Middle frontal gyrus (tissue), 1 donor: ENCODE measurements around the gene PGAM2.

Experiments used
- DNase-seq: peaks from one replicate; pipeline ENCODE4 v3.0.0-alpha.2; 2015; ENCODE audit warnings: low spot score; ENCODE audit errors: extremely low spot score

PGAM2 gene

DNA sequence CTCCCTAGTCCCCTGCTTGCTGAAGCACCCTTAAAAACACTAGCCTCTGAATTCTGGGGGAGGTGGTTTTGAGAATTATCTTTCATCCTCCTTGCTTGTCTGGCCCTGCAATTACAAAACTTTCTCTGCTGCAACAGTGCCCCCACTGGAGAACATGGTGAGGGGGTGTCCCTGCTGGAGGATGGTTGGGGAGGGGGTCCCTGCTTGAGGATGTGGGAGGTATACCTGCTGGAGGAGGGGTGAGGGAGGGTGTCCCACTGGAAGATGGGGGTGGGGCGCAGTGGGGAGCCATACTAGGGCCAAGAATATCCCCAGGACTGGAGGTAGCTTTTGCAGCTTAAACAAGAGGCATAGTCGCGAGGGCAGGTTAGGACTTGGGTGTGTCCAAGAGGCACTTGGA is 20.2 kb upstream of the PGAM2 start:
- no peak for DNase-seq

DNA sequence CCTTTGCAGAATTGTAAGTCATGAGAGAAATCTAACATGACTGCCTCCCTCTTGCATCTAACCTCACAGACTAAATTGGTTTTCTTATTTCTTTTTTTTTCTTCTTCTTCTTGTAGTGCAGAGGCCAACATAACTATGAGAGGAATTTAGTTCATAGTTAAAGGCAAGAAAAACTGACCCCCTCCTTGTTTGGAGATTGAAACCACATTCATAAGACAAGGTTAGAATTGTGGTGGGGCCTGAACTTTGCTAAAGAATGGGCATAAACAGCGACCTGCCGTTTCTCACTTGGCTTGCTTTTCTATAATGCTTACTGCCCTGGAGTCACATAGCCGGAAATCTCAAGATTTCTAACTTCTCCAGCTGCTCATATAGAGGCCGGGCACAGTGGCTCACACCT is 19.3 kb upstream of the PGAM2 start:
- no peak for DNase-seq

DNA sequence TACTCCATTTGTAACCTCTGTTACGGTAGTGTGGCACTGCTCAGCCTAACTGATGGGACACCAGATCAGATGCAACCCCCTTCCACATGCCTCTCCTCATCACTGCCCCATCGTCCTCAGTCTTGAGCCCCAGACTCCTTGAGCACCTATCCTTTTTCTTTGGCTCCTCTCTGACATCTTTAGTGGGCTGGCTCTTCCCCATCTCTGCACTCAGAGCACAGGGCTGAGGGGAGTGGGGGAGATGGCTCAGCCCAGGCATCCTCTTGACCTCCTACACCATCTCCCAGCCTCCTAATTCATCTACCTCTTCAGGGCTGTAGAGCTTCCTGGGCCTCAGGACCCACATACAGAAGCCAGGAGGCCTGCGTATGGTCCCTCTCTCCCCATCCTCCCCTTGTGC is 18.4 kb upstream of the PGAM2 start:
- DNase-seq, result no peak

DNA sequence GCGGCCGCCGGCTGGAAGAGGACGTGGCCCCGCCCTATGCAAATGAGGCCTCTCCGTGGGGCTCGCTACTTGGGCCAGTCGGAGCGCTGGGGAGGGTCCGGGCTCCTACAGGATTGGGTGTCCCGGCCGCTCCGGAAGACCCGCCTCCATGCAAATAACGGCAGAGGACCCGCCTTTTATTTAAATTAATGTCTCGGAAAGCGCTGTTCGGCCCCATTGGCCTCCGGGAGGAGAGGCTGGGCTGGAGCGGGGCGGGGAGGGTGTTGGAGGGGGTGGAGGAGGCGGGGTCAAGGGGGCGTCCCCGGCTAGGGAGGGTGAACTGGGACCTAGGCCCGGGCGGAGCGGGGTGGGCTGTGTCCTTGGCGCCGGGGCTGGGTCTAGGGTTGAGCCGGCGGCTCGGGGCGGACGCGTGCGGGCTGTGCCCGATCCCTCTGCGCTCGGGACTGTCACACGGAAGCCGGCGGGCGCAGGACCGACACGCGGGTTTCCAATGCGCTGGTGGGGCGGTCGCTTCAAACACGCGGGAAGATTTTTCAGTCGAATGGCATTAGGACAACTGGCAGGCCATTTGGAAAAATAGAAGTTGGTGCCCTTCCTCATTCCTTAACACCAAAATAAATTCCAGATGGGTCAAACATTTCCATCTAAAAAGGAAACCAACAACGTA is 17.3 kb upstream of the PGAM2 start:
- DNase-seq, result peak; percentile 97

DNA sequence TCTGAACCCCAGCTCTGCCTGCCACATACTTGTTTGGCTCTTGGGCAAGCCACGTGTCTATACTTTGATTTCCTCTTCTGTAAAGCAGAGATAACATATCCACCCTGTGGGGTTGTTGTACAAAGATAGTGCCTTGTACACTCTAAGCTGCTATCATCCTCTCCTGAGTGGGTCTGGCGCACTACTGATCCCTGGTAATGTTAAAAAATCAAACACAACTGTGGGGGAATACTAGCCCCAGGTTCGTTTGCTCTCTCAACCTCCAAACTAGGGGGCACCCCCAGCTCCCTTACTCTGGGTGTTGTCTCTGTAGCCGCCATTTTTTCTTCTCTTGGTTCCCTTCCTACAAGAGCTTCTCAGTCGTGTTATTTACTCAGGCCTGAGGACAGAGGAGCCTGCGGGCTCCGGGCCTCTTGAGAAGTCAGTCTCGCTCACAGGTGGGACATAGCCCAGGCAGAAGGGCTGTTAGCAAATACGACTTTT is 15.9 kb upstream of the PGAM2 start:
- no peak for DNase-seq

DNA sequence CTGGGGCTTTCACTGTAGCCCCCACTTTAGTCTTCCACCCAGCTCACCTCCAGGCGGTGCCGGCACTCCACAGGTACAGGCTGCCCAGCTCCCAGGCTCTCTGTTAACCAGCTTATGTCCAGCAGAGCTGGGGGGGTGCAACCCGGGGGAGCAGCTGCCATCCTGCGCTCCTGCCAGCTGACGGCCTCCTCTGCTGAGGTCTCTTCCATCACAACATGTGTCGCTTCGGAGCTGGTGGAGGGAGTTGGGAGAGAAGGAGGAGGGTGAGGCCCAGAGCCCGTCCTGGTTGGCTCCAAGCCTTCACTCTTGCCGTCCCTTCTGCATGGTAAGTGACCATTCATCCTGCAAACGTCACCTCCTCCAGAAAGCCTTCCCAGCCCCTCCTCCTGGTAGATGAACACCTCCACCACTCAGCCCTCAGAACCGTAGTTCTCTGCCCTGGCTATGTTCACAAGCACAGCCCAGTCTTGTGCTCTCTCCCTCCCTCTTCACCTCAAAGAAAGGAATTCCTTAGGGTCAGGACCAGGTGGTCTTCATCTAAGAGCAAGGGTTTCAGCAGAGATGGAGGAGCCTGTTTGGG is 15.4 kb upstream of the PGAM2 start:
- DNase-seq, result no peak

DNA sequence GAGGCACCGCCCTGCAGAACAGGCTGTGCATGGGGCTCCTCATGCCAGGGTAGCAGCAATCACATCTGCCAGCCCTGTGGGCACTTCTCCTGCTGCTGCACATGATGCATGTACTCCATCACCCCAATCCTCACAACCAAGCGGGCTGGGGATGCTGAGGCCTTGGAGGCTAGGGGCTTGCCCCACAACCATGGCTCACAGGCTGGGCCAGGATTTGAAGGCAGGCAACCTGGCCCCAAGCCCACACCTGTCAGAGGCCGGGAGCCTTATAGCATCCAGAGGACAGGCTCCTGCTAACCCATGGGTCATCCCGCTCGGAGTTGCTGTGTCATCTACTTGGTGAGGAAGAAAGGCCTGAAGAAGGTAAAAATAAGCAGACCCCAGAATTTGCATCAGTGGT is 14.8 kb upstream of the PGAM2 start:
- DNase-seq, result no peak

DNA sequence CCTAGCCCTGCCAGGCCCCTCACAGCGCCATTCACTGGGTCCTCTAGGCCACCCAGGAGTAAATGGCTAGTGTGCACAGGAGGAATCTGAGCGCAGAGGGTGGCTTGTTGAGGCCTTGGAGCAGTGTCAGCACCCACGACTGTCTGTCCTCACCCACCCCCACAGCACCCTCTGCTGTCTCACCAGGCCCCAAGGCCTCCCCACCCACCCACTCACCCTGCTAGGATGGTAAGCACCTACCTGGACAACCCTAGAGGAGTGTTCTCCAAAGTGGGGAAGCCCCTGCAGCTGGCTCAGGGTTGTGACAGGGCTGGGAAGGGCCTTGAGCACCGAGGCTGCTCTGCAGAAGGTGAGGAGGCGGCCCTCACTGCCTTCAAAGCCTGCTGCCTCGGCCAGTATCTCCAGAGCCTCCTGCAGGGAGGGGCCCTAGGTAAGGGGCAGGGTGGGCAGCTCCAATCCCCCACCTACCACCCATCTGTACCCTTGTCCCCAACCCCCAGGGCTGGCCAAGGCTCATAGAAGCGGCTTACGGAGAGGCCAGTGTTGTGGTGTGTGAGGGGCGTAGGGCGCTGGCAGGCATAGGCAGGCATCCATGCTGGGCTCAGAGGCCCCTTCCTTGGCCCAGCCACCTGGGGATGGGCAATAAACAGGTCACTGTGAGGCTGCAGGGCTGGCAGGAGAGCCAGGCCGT is 14.1 kb upstream of the PGAM2 start:
- DNase-seq, result no peak

DNA sequence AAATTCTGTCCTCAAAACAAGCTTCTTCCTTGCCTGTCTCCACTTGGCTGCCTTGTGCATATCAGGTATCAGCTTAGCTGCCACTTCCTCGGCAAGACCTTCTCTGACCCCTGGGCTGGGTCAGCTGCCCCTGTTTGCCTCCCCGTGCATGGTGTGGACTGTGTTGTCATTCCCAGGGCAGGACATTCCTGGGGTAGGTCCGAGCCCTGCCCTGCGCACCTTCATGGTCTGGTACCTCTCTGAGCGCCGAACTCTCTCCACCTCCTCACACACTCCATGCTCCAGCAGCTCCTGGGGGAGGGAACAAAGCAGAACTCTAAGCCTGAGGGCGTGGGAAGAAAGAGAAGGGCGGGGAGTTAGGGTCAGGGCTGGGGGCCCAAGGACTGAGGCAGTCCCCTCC is 13.2 kb upstream of the PGAM2 start:
- no peak for DNase-seq

DNA sequence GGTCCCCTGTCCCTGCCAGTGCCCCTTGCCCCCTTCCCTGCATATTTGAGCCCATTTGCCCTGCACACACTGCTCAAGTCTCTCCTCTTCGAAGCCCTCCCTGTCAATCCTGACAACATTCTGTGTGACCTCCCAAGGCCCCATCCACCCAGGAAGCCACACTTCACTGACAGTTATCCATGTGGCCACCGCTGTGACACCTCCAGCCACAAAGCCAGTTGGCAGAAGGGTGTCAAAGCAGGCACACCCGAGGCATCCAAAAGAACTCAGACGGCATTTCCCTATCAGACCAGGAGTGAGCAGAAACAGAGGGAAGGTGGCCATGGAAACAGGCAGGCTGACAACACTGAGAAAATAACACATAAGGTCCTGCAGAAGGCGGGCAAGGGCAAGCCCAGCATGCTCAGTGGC is 12.3 kb upstream of the PGAM2 start:
- no peak for DNase-seq

DNA sequence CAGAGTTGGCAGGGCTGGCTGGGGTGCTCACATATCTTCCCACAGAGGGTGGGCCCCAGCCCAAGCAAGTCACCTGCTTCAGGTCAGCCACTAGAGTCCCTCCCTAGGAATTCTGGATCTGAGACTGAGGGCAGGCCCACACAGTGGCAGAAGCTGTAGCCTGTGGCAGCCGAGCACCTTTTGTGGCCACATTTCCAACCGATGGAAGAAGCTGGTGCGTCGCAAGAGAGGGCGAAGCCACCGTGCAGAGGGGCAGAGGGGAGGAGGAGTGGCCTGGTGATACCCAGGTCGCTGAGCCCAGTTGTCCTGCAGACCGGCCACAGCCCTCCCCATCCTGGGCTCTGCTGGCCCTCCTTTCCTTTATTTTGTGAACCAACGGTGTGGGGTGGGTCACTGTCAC is 11.7 kb upstream of the PGAM2 start:
- DNase-seq, result no peak

DNA sequence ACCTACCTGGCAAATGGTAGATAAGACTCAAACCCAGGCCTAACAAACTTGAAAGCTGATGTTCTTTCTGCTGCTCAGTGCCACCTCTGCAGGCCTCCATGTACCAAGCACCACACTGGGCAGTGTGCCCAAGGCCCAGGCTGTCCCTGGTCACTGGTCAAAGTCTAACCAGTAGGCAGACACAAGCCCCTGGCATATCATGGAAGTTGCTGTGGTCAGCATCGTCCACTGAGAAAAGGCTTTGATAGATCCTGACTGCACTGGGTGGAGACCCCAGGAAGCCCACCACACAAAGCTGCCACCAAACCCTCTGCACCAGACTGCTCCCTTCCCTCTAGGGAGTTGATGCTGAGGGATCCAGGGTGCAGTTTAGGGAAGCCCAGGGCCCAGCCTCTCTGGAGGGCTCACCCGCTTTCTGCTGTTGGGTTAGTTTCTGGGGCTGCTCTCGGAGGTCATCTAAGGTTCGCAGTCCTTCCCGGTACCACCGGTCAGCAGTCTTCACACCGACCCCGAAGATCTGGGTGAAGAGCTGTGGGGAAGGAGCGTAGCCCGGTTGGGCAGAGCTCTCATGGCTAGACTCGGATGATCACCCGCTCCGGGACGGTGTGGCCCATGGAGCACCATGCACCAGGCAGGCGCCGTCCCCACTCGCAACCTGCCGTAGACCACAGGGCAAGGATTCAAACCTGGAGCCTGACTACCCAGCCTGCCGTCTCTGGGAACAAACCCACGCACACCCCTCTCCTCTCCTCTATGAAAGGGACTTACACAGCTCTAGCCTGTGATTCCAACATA is 10.9 kb upstream of the PGAM2 start:
- no peak for DNase-seq

DNA sequence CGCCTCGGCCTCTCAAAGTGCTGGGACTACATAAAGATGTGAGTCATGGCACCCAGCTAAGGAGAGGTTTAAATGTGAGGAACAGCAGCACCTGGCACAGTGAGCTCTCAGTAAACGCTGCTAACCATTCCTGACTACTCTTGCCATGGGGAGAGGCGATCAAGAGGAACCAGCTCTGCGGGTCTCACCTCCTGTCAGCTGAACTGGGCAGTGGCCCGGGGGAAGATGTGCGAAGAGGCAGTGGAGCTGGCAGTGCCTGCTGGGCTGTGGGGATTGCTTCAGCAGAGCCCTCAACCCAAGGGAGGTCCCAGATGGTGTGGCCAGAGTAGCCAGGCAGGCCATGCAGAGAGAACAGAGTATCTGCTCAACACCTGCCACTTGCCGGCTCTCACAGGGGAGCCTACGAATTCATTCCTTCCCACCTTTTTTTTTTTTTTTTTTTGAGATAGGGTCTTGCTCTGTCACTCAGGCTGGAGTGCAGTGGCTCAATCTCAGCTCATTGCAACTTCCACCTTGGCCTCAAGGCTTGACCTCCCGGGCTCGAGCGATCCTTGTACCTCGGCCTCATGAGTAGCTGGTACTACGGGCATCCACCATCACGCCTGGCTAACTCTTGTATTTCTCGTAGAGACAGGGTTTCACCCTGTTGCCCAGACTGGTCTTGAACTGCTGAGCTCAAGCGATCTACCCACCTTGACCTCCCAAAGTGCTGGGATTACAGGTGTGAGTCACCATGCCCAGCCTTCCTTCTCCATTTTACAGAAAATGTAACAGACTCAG is 10.1 kb upstream of the PGAM2 start:
- DNase-seq, result no peak

DNA sequence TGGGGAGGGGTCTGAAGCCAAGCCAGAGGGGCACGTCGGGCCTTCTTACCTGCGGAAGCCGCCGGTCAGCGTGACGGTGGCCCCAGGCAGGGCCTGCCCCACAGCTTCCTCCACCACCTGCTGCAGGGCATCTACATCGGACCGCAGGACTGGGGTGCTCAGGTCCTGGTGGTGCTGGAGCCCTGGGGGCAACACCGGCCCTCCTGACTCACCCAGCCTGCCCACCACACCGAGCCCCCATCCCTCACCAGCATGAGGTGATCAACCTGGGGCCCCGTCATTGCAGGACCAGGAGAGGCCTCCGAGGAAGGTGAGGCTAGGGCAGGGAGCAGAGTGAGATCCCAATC is 9.0 kb upstream of the PGAM2 start:
- no peak for DNase-seq

DNA sequence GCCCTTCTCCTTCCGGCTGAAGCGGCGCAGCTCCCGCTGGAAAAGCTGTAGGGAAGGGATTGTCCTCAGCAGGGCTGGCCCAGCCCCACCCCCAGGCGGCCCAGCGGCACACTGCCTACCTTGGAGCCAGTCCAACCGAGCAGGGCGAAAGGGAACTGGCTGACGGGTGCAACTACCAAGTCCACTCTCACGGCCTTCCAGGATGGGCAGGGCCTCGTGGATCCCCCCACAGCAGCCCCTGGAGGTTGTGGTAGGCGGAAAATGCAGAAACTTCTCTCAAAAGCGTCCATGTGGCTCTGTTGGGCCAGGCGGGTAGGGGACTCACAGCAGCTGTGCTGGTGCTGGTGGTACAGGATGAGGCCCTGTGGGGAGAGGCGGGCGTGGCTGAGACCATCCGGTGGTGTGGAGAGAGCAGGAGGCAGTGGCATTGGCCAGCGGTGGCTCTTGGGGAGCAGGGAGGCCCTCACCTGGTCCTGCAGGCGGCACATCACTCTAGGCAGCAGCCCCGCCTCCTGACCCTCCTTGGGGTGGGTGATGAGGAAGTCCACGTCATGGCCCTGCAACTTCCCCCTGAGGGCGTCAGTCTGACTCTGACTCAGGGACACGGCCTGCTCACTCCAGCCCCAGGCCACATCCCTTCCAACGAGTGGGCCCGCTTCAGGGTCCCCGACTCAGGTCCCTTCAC is 8.4 kb upstream of the PGAM2 start:
- DNase-seq, result no peak

DNA sequence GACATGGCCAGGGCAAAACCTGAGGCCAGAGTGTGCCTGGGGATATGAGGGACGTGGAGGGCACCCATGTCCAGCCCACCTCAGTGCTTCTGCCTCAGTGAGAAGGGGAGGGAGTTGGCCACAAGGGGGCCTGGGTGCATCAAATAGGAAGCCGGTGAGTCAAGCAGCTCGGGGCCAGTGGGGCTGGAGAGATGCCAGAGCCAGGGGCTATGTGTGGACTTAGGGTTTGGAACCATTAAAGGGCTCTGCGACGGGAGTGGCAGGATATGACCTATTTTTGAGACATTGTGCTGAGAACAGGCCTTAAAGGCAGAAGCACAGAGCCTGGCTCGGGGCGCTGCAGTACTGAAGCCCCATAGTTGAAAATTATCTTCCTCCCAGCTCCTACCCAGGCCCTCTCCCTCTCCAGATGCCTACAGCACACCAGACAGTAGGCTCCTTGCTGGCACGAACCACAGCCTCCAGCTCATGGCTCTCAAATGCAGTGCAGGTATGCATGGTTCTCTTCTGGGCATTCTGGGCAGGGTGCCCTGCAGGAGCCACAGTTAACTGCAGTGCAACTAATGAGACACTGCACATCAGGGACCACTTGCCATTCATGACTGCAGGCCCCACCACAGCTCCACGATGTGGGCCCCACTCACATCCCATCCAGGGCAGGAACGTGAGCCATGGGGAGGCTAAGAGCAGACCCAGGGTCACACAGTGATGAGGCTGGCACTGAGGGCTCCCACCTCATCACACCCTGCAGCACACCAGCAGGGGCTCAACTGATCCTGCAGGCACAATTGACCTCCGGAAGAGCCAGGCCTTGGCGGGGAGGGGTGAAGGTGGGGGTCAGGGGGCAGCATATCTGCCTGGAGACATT is 7.2 kb upstream of the PGAM2 start:
- DNase-seq, result no peak

DNA sequence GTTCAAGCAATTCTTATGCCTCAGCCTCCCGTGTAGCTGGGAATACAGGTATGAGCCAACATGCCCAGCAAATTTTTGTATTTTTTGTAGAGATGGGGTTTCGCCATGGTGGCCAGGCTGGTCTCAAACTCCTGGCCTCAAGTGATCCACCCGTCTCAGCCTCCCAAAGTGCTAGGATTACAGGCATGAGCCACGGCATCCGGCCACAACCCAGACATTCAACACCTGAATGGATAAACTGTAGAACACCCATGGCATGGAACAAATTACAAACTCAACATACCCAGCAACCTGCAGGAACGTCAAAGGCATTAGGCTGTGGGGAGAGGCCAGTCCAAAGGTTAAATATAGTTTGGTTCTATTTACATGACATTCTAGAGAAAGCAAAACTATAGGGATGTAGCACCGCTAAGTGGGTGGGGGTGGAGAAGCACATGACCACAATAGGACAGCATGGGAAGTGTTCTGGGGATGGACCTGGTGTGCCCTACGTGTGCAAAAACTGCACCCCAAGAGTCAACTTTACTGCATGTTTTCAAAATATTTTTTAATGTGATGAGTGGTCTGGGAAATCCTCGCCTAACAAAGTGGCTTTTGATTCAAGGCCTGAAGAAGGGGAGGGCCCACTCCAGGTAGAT is 6.5 kb upstream of the PGAM2 start:
- DNase-seq, result no peak

DNA sequence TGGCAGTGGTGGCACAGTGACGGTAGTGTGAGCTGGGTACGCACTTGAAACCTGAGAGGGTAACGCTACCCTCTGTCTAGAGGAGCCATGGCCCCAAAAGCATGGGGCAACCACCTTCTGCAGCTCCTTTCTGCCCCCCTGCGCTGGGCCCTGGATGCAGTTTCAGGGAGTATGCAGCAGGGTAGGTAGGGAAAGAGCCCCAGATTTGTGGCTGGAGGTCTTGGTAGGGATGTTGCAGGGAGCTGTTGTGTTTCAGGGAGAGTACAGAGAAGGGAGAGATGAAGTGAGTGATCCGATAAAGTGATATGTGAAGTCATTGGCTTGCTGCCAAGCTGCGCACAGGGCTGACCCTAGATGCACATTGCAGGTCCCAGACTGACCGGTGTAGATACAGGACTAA is 2.7 kb upstream of the PGAM2 start:
- DNase-seq, result no peak
